OCI-LY7 (cell line): ENCODE results near the gene SCTR.

ENCODE experiments used
- CTCF ChIP-seq: fragments of 200-600 bp; sonication (generic); conservative IDR thresholded peaks from 2 replicates; pipeline ENCODE4 v1.5.1; 2014; ENCODE audit warnings: mild to moderate bottlenecking, antibody characterized with exemption, low read length, moderate library complexity, mixed read lengths
- EZH2phosphoT487 ChIP-seq: fragments of 200-600 bp; sonication (generic); IDR thresholded peaks from 2 replicates; pipeline ENCODE4 v1.6.1; 2018; ENCODE audit warnings: low read depth, borderline replicate concordance, mild to moderate bottlenecking, mixed run types, antibody characterized with exemption, low read length, moderate library complexity, mixed read lengths

DNA sequence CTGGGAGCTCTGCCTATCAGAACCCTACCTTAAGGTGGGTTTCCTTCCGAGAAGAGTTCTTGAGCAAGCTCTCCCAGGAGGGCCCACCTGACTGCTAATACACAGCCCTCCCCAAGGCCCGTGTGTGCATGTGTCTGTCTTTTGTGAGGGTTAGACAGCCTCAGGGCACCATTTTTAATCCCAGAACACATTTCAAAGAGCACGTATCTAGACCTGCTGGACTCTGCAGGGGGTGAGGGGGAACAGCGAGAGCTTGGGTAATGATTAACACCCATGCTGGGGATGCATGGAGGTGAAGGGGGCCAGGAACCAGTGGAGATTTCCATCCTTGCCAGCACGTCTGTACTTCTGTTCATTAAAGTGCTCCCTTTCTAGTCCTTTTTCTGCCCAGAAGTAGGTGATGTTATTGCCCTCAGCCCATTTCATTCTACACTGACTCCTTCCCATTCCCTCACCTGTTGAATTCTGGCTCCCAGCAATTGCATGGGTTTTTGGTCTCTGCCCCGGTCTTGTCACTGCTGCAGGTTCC lies 86.1 kb downstream of the SCTR start:
- TF ChIP-seq CTCF (no peak), EZH2phosphoT487 (no peak)
